Stimulated activated memory B cell treated with anti-CD40 and anti-IgM and Interleukin-4, amounts not matched to agents 10 μg/mL and 1 μg/mL and 100 μg/mL, for 72 hours (primary cell): ENCODE measurements around the gene ZNF200.
"Not testable (repeated sequence)": the region's sequence is repeated elsewhere in the genome, so short reads cannot be mapped to it uniquely, and the experiment has no call there.

ENCODE experiments used
- ATAC-seq: fragments of 150-1000 bp; cut with Tn5 transposase; 2 replicates; pipeline ENCODE4 v1.10.0; 2021
- H3K27ac Mint-ChIP-seq: one replicate; pipeline ENCODE4 v1.8.0; 2022; ENCODE audit warnings: mild to moderate bottlenecking, mixed read lengths
- H3K27me3 Mint-ChIP-seq: one replicate; pipeline ENCODE4 v1.8.0; 2022; ENCODE audit warnings: mixed read lengths
- H3K36me3 Mint-ChIP-seq: one replicate; pipeline ENCODE4 v1.8.0; 2022; ENCODE audit warnings: mixed read lengths
- H3K4me1 Mint-ChIP-seq: one replicate; pipeline ENCODE4 v1.8.0; 2022; ENCODE audit warnings: mixed read lengths
- H3K4me3 Mint-ChIP-seq: one replicate; pipeline ENCODE4 v1.8.0; 2022; ENCODE audit warnings: mild to moderate bottlenecking, moderate library complexity, mixed read lengths
- H3K9me3 Mint-ChIP-seq: one replicate; pipeline ENCODE4 v1.8.0; 2022; ENCODE audit warnings: mixed read lengths

Gene ZNF200

DNA sequence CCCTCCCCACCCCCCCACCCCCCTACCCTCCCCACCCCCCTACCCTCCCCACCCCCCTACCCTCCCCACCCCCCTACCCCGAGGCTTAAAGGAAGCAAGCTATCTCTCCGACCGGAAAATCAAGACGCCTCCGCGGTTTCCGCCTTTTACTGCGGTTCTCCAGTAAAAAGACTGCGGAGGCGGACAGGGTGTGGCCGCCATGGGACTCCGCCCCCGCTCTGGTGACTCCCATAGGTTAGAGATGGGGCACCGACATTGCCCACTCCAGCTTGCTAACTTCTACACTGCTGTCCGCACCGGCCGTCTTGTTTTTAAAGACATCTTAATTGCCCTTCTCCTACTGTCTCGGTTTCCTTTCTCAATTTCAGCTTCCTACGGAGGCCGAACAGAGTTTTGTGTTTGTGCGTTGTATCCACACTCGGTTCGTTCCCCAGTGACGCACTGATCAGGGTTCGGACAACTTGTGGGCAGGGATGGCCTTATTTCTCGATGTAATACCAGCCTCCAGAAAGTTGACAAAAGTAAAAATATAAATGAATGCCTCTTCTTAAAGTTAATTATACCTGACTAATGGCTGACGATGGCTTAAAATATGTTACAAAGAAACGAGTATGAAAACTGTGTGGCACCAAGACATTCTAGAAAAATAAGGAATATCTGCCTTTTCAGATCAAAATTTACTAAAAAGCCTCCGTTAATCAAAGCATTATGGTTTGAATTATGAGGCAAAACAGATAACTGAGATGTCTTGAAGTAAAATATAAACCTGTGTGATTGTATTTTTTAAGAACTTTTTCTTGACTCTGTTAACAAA lies 1.1 kb upstream of the ZNF200 start:
- peak overlapping the region; percentile 98 for H3K27ac Mint-ChIP-seq
- peaks cover 27% of the 10 kb centered on the region for H3K36me3 Mint-ChIP-seq
- peaks cover 5% of the 10 kb centered on the region for H3K27me3 Mint-ChIP-seq
- H3K9me3 Mint-ChIP-seq: peaks cover 5% of the 10 kb centered on the region
- no peak for ATAC-seq
- peaks cover 23% of the 10 kb centered on the region for H3K4me1 Mint-ChIP-seq
- H3K4me3 Mint-ChIP-seq: peak overlapping the region; percentile 76

DNA sequence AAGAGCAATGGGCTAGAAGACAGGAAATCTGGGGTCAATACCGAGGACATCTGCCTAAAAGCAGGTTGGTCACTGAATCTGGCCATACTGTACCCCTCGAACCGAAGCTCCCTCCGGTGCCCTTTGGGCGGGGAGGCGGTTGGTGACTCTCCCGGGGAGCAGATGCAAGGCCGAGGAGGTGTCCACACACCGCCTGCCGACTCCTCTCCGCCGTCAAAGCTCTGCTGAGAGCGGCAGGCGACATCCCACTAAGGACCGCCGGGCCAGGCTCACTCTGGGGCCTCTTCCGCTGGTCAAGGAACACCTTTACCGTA lies 458 bp downstream of the ZNF200 start:
- Mint-ChIP-seq H3K4me3 (peak overlapping the region; percentile 98), H3K9me3 (peaks cover 10% of the 10 kb centered on the region), H3K27ac (peak overlapping the region; percentile 98), H3K4me1 (peaks cover 23% of the 10 kb centered on the region), H3K36me3 (peaks cover 42% of the 10 kb centered on the region), H3K27me3 (no peaks in the 10 kb centered on the region)
- peak; percentile 21 for ATAC-seq

DNA sequence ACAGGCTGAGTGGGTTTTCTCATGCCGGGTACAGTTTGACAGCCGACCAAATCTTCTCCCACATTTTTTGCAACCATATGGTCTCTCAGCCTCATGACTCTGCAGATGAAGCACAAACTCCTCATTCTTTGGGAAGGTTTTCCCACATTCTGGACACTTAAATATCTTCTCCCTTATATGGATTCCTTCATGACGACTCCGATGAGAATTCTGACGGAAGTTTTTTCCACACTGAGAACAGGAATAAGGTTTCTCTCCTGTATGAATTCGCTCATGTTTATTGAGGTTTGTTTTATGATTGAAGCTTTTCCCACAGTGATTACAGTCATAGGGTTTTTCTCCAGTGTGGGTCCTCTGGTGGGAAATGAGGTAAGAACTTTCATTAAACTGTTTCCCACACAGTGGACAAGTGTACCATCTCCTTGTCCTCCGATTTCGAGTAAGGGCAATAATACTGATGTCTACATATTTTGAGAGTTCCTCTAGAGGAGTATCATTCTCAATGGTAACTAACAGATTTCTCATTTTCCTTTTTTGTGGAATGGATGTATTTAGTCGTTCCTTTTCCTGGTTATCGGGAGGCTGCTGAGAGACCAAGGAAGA lies 10.9 kb downstream of the ZNF200 start:
- Mint-ChIP-seq H3K4me3 (no peak overlapping the region), H3K9me3 (peaks cover 31% of the 10 kb centered on the region), H3K36me3 (peaks cover 86% of the 10 kb centered on the region), H3K27me3 (no peaks in the 10 kb centered on the region), H3K27ac (no peak overlapping the region), H3K4me1 (no peaks in the 10 kb centered on the region)
- ATAC-seq: no peak

DNA sequence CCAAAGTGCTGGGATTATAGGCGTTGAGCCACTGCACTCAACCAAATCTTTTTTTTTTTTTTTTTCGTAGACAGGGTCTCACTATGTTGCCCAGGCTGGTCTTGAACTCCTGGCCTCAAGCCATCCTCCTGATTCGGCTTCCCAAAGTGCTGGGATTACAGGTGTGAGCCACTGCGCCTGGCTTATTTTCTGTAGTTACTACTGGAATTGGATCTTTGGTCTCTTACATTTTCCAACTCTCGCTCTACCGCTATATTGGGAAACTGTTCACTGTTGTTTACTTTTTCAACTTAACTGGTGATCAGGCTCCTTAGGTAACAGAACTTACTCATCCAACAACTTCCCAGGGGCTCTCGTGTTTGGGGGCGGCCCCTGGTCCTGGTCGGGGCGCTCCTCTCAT lies 14.1 kb downstream of the ZNF200 start:
- H3K4me1 Mint-ChIP-seq: peaks cover 6% of the 10 kb centered on the region
- no peak overlapping the region for H3K4me3 Mint-ChIP-seq
- ATAC-seq: no peak
- H3K36me3 Mint-ChIP-seq: peaks cover 55% of the 10 kb centered on the region
- H3K27me3 Mint-ChIP-seq: no peaks in the 10 kb centered on the region
- no peak overlapping the region for H3K27ac Mint-ChIP-seq
- peaks cover 26% of the 10 kb centered on the region for H3K9me3 Mint-ChIP-seq

DNA sequence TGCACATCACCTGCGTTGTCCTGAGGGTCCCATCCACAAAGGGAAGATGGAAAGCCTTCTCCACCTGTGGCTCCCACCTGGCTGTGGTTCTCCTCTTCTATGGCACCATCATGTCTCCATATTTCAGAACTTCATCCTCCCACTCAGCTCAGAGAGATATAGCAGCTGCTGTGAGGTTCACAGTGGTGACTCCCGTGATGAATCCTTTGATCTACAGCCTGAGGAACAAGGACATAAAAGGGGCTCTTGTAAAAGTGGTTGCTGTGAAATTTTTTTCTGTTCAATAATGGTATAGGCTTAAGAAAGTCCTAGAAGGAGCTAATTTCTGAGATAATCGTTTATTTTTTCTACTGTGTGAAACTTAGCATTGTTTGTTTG lies 18.7 kb downstream of the ZNF200 start:
- Mint-ChIP-seq H3K27me3 (peaks cover 20% of the 10 kb centered on the region), H3K9me3 (peaks cover 17% of the 10 kb centered on the region), H3K36me3 (peaks cover 16% of the 10 kb centered on the region), H3K27ac (peak overlapping the region; percentile 0), H3K4me1 (peaks cover 22% of the 10 kb centered on the region), H3K4me3 (no peak overlapping the region)
- no peak for ATAC-seq

DNA sequence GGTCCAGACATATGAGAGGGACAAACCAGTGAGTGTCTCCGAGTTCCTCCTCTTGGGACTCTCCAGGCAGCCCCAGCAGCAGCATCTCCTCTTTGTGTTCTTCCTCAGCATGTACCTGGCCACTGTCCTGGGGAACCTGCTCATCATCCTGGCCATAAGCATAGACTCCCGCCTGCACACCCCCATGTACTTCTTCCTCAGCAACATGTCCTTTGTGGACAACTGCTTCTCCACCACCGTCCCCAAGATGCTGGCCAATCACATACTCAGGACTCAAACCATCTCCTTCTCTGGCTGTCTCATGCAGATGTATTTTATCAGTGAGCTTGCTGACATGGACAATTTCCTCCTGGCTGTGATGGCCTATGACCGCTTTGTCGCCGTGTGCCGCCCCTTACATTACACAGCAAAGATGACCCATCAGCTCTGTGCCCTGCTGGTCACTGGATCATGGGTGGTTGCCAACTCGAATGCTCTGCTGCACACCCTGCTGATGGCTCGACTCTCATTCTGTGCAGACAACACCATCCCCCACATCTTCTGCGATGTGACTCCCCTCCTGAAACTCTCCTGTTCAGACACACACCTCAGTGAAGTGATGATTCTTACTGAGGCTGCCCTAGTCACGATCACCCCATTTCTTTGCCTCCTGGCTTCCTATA lies 19.2 kb downstream of the ZNF200 start:
- no peak for ATAC-seq
- H3K4me1 Mint-ChIP-seq: peaks cover 22% of the 10 kb centered on the region

DNA sequence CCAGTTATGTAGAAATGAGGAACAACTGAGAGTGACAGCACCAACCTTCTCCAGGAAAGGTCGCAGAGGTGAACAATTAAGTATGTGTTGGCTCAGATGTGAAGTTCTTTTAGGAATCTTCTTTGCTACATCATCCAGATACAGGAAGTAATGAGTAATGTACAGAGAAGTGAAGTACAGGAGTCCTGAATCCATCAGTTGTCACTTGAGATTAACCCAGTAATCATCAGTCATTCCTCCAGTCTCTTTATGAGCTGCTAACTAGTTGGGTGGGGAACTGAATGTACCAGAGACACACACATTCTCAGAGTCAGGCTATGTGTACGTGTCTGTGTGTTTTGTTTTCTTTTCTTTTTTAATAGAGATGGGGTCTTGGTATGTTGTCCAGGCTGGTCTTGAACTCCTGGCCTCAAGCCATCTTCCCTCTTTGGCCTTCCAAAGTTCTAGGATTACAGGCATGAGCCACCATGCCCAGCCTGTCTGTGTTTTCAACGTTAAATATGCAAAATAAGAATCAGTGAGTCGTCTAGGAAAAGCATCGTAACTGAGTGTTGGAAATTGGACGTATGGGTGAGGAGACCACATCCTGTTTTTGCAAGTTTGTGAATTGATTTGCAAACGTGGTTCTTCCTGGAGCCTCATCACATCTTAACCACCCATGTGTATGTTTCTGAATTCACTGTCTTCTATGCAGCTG lies 19.9 kb downstream of the ZNF200 start:
- peaks cover 22% of the 10 kb centered on the region for H3K4me1 Mint-ChIP-seq
- H3K27ac Mint-ChIP-seq: peak overlapping the region; percentile 0
- peaks cover 11% of the 10 kb centered on the region for H3K36me3 Mint-ChIP-seq
- H3K9me3 Mint-ChIP-seq: peaks cover 22% of the 10 kb centered on the region
- peak; percentile 66 for ATAC-seq
- H3K4me3 Mint-ChIP-seq: no peak overlapping the region
- peaks cover 31% of the 10 kb centered on the region for H3K27me3 Mint-ChIP-seq

More for the DNA sequence above, 19.2 kb downstream of the ZNF200 start:
- H3K36me3 Mint-ChIP-seq: peaks cover 11% of the 10 kb centered on the region
- H3K27me3 Mint-ChIP-seq: peaks cover 24% of the 10 kb centered on the region
- peaks cover 17% of the 10 kb centered on the region for H3K9me3 Mint-ChIP-seq
- no peak overlapping the region for H3K4me3 Mint-ChIP-seq
- peak overlapping the region; percentile 0 for H3K27ac Mint-ChIP-seq

DNA sequence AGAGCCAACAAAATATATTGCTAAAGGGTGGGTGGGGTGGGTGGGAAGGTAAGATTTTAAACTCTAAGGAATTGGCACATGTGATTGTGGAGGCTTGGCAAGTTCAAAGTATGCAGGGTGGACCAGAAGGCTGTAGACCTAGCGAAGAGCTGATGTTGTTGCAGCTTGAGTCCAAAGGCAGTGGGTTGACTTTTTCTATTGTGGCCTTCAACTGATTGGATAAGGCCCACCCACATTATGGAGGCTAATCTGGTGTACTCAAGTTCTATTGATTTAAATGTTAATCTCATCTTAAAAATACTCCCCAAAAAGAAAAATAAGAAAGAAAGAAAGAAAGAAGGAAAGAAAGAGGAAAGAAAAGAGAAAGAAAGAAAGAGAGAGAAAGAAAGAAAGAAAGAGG lies 22.4 kb downstream of the ZNF200 start:
- no peak overlapping the region for H3K4me3 Mint-ChIP-seq
- H3K4me1 Mint-ChIP-seq: peaks cover 22% of the 10 kb centered on the region
- peaks cover 7% of the 10 kb centered on the region for H3K36me3 Mint-ChIP-seq
- H3K27me3 Mint-ChIP-seq: peaks cover 47% of the 10 kb centered on the region
- ATAC-seq: no peak
- peak overlapping the region; percentile 55 for H3K27ac Mint-ChIP-seq
- H3K9me3 Mint-ChIP-seq: peaks cover 24% of the 10 kb centered on the region

DNA sequence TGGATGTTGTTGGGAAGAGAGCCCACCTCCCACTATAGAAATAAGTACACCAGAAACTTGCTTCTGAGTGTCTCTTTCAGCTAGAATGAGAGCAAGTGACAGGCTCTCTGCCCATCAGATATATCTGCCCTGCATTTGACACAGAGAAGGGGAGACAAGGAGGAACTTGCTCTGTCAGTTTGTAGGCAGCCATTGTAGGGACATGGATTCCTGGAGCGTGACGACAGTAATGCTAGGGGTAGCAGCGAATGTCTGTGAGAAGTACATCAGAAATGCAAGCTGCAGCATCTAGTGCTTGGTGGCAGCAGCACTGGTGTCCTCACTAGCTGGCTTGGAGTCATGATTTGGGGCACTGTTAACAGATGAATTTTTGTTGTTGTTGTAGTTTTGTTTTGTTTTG lies 23.0 kb downstream of the ZNF200 start:
- Mint-ChIP-seq H3K27me3 (peaks cover 47% of the 10 kb centered on the region), H3K4me3 (no peak overlapping the region), H3K9me3 (peaks cover 27% of the 10 kb centered on the region), H3K4me1 (peaks cover 22% of the 10 kb centered on the region), H3K27ac (no peak overlapping the region), H3K36me3 (peaks cover 12% of the 10 kb centered on the region)
- no peak for ATAC-seq

DNA sequence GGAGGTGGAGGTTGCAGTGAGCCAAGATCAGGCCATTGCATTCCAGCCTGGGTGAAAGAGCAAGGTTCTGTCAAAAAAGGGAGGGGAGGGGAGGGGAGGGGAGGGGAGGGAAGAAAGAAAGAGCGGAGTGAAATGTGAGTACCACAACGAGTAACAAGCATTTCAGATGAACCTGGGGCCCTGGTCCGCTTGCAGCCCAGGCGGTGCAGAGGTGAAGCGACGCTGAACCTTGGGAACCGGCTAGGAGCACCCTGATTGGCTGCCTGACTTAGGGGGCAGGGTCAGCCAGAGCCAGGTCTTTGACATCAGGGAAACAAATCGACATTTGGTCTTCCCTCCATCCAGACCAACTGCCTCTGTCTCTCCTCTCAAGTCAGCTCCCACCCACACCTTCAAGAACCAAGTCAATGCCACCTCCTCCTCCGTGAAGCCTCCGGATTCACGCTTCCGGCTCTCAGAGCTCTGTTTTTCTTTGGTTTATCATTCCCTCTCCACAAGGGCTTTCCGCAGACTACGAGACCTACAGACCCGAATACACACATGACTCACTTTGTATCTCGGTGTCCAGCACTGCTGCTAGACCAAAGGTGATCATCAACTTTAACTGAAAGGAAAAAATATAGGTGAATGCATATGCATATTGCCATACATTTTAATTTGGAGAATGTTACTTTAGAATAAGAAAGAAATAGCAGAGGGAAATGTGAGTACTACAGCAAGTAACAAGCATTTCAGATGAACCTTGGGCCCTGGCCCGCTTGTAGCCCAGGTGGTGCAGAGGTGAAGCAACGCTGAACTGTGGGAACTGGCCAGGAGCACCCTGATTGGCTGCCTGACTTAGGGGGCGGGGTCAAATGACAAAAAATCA lies 27.6 kb downstream of the ZNF200 start:
- H3K4me3 Mint-ChIP-seq: no peak overlapping the region
- peaks cover 22% of the 10 kb centered on the region for H3K9me3 Mint-ChIP-seq
- ATAC-seq: no peak
- H3K4me1 Mint-ChIP-seq: no peaks in the 10 kb centered on the region
- no peak overlapping the region for H3K27ac Mint-ChIP-seq
- peaks cover 13% of the 10 kb centered on the region for H3K36me3 Mint-ChIP-seq
- H3K27me3 Mint-ChIP-seq: peaks cover 53% of the 10 kb centered on the region

DNA sequence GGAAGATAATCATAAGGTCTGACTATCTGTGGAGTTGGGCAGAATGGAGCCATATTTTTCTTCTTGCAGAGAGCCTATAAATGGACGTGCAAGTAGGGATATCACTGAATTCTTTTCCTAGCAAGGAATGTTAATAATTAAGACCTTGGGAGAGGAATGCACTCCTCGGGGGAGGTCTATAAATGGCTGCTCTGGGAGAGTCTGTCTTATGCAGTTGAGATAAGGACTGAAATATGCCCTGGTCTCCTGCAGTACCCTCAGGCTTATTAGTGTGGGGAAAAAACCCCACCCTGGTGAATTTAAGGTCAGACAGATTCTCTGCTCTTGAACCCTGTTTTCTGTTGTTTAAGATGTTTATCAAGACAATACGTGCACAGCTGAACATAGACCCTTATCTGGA lies 29.0 kb downstream of the ZNF200 start:
- H3K9me3 Mint-ChIP-seq: peaks cover 22% of the 10 kb centered on the region
- peaks cover 40% of the 10 kb centered on the region for H3K27me3 Mint-ChIP-seq
- H3K36me3 Mint-ChIP-seq: peaks cover 13% of the 10 kb centered on the region
- ATAC-seq, H3K4me3 Mint-ChIP-seq, H3K4me1 Mint-ChIP-seq, H3K27ac Mint-ChIP-seq: not testable (repeated sequence)

DNA sequence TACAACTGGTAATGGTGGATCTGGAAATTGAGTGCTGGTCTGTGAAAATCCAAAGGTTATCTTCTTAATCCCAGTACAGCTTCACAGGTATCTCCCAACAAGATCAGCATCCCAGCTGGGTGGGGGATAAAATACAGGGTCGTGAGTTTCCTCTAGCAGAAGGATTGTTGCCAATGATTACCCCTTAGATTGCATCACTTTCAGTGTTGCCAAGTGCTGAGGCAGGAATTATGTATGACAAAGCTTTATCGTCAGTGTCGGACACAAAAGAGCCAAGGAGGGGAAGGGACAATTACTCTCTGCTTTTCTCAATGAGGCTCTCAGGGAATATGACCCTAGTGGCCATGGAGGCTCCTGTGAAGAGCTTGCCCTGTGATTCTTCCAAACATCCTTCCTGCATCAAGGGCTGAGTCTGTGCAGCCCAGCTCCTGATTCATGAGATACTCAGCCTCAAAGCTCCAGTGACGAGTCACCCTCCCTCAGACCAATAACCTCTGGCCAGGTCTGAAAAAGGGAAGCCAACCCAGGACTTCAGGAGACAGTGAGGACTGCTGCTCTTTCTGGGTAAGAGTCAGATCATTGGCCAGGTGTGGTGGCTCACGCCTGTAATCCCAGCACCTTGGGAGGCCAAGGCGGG lies 31.9 kb downstream of the ZNF200 start:
- Mint-ChIP-seq H3K27ac (no peak overlapping the region), H3K36me3 (peaks cover 13% of the 10 kb centered on the region), H3K27me3 (peaks cover 33% of the 10 kb centered on the region), H3K9me3 (peaks cover 16% of the 10 kb centered on the region), H3K4me3 (no peak overlapping the region), H3K4me1 (no peaks in the 10 kb centered on the region)
- ATAC-seq: no peak

DNA sequence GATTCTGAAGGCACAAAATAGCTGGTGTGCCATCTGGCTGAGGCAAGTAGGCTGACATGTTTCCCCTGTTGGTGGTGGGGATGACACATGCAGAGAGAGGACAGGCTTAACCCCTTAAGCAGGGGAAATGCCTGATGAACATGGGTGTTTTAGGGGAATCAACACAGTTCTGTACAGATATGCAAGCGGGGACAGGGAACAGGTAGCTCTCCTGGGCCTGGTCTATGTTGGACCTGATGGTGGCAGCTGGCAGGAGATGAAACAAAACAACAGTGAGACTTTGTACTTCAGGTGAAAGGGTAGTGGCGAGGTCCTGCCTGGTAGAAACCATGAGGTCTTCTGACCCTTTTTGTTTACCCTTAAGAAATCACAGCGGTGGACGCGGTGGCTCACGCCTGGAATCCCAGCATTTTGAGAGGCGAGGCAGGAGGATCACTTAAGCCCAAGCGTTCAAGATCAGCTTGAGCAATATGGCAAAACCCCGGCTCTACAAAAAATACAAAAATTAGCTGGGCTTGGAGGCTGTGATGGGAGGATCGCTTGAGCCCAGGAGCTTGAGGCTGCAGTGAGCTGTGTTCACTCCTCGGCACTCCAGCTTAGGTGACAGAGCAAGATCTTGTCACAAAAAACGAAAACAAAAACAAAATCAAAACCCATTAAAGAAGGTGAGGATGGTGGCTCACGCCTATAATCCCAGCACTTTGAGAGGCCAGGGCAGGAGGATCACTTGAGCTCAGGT lies 36.5 kb downstream of the ZNF200 start:
- H3K4me1 Mint-ChIP-seq: no peaks in the 10 kb centered on the region
- no peak for ATAC-seq
- H3K36me3 Mint-ChIP-seq: no peaks in the 10 kb centered on the region
- peaks cover 2% of the 10 kb centered on the region for H3K9me3 Mint-ChIP-seq
- H3K27me3 Mint-ChIP-seq: peaks cover 45% of the 10 kb centered on the region
- H3K4me3 Mint-ChIP-seq: no peak overlapping the region
- no peak overlapping the region for H3K27ac Mint-ChIP-seq
